HEK293 (cell line): ENCODE results near the gene PDE4D.

Experiments used
- ZNF121 ChIP-seq: fragments of 450-650 bp; formaldehyde crosslinking; IDR thresholded peaks from 2 replicates; pipeline ENCODE4 v1.5.1; 2016; ENCODE audit warnings: missing biosample characterization, missing genetic modification characterization
- ZNF24 ChIP-seq: fragments of 450-650 bp; formaldehyde crosslinking; IDR thresholded peaks from 2 replicates; pipeline ENCODE4 v1.5.1; 2016; ENCODE audit warnings: missing biosample characterization, missing genetic modification characterization
- TF ChIP-seq, protein P1 (sequence below): sonication (generic); formaldehyde crosslinking; IDR thresholded peaks from 2 replicates; pipeline ENCODE4 v1.8.1; 2022; ENCODE audit warnings: mild to moderate bottlenecking, moderate library complexity, missing genetic modification reagents
- TF ChIP-seq, protein P2 (sequence below): fragments of 450-650 bp; formaldehyde crosslinking; conservative IDR thresholded peaks from 2 replicates; pipeline ENCODE4 v1.5.1; 2016; ENCODE audit warnings: low read depth, missing biosample characterization, missing genetic modification characterization

DNA sequence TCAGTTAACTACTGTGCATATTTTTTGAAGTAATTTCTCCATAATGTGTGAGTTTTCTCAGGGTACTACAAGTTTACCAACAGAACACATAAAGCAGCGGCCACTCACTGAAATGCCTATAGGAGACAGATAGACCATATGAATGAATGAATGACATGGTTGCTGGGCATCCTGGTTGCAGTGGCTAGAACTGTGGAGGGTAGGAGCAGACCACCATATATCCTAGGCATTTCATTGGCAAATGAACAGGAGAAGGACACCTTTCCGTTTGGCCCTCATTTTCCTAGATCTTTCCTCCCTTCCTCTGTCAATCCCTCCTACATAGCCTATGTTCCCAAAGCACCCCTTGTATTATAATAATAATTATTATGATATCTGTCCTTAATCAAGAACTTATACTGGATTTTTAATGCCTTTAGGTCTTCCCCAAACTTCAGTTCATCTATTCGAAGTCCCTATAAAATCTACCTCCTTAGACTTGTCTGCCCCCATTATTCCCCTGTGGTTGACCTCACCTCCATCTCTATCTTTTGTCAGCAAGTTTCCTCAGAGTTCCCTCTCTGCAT lies 838.5 kb downstream of the PDE4D start:
- TF ChIP-seq ZNF121 (no peak), ZNF24 (no peak)
- TF ChIP-seq, protein P1, sequence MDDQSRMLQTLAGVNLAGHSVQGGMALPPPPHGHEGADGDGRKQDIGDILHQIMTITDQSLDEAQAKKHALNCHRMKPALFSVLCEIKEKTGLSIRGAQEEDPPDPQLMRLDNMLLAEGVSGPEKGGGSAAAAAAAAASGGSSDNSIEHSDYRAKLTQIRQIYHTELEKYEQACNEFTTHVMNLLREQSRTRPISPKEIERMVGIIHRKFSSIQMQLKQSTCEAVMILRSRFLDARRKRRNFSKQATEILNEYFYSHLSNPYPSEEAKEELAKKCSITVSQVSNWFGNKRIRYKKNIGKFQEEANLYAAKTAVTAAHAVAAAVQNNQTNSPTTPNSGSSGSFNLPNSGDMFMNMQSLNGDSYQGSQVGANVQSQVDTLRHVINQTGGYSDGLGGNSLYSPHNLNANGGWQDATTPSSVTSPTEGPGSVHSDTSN (CRISPR knock-in tag), result no peak
- TF ChIP-seq, protein P2, sequence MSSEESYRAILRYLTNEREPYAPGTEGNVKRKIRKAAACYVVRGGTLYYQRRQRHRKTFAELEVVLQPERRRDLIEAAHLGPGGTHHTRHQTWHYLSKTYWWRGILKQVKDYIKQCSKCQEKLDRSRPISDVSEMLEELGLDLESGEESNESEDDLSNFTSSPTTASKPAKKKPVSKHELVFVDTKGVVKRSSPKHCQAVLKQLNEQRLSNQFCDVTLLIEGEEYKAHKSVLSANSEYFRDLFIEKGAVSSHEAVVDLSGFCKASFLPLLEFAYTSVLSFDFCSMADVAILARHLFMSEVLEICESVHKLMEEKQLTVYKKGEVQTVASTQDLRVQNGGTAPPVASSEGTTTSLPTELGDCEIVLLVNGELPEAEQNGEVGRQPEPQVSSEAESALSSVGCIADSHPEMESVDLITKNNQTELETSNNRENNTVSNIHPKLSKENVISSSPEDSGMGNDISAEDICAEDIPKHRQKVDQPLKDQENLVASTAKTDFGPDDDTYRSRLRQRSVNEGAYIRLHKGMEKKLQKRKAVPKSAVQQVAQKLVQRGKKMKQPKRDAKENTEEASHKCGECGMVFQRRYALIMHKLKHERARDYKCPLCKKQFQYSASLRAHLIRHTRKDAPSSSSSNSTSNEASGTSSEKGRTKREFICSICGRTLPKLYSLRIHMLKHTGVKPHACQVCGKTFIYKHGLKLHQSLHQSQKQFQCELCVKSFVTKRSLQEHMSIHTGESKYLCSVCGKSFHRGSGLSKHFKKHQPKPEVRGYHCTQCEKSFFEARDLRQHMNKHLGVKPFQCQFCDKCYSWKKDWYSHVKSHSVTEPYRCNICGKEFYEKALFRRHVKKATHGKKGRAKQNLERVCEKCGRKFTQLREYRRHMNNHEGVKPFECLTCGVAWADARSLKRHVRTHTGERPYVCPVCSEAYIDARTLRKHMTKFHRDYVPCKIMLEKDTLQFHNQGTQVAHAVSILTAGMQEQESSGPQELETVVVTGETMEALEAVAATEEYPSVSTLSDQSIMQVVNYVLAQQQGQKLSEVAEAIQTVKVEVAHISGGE (tag by site-specific recombination), result no peak
